ENCODE results near the gene PEX7.

Gene PEX7

DNA sequence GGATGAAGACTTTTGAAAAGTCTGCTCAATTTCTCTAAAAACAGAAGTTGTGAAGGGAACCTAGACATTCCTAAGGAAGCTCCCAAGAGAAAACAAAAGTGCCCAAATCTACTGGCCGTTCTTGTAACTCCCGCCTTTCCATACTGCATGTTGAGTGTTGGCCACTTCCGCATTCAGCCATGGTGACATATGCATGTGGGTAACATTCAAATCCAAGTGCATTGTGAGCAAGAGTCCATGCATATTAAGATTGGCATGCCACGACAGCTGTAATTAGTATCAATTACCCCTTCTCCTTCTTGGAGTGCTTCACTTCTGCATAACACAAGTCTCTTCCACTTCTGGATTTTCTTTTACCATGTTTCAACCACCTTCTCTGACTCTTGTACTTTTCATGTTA lies 108.1 kb downstream of the PEX7 start:
- H2AFZ ChIP-seq (ENCODE audit: low read depth) = no peak overlapping the region
- TF ChIP-seq CTCF (conservative IDR thresholded peaks at IDR 0.05; ENCODE audit: low read depth, low read length) = no peak

GRCh38 chr6:136932599-136932998 lies 110.2 kb downstream of the PEX7 start:
- no peak overlapping the region for H3K4me2 ChIP-seq
- H3K36me3 ChIP-seq (ENCODE audit: insufficient read depth) = no peaks in the 10 kb centered on the region
- no peak overlapping the region for H3K9ac ChIP-seq
- H3K79me2 ChIP-seq (ENCODE audit: insufficient read depth, low read depth) = no peaks in the 10 kb centered on the region
- no peaks in the 10 kb centered on the region for H3K27me3 ChIP-seq (ENCODE audit: insufficient read depth, low read depth)
- H3K27ac ChIP-seq = no peak overlapping the region
- no peak overlapping the region for H2AFZ ChIP-seq (ENCODE audit: low read depth)
- H3K4me3 ChIP-seq (IDR thresholded peaks at IDR 0.05; ENCODE audit: insufficient read depth, low read depth, low read length) = no peak overlapping the region
- no peaks in the 10 kb centered on the region for H4K20me1 ChIP-seq (ENCODE audit: insufficient read depth)
- H3K4me1 ChIP-seq (ENCODE audit: low read depth, poor library complexity, severe bottlenecking) = no peaks in the 10 kb centered on the region
- no peak for TF ChIP-seq CTCF (conservative IDR thresholded peaks at IDR 0.05; ENCODE audit: low read depth, low read length)

More for the DNA sequence above, 108.1 kb downstream of the PEX7 start:
- Histone ChIP-seq H4K20me1 (ENCODE audit: insufficient read depth) (no peaks in the 10 kb centered on the region), H3K4me1 (ENCODE audit: low read depth, poor library complexity, severe bottlenecking) (no peaks in the 10 kb centered on the region), H3K27ac (no peak overlapping the region), H3K4me3 (IDR thresholded peaks at IDR 0.05; ENCODE audit: insufficient read depth, low read depth, low read length) (no peak overlapping the region), H3K9ac (no peak overlapping the region), H3K27me3 (ENCODE audit: insufficient read depth, low read depth) (no peaks in the 10 kb centered on the region), H3K36me3 (ENCODE audit: insufficient read depth) (no peaks in the 10 kb centered on the region), H3K4me2 (no peak overlapping the region), H3K79me2 (ENCODE audit: insufficient read depth, low read depth) (no peaks in the 10 kb centered on the region)

DNA sequence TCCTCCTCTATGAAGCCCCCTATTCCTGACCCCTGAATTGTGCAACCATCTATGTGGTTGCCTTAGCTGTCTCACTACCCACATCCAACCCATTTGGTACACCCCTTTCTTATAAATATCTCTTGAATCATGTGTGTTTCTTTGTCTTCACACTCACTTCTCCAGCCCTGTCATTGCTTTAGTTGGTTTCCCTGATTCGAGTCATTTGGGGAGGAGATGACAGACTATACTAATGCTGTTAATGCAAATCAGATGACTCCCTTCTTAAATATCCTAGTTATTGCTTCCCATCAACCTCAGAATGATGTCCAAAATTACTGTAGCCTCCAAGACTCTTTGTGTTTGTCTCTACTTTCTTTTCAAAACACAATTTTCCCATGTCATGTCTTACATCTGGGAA lies 122.7 kb downstream of the PEX7 start:
- TF ChIP-seq CTCF (conservative IDR thresholded peaks at IDR 0.05; ENCODE audit: low read depth, low read length) = no peak
- H3K9ac ChIP-seq = no peak overlapping the region
- no peaks in the 10 kb centered on the region for H3K79me2 ChIP-seq (ENCODE audit: insufficient read depth, low read depth)
- H3K4me1 ChIP-seq (ENCODE audit: low read depth, poor library complexity, severe bottlenecking) = no peaks in the 10 kb centered on the region
- H3K27me3 ChIP-seq (ENCODE audit: insufficient read depth, low read depth) = no peaks in the 10 kb centered on the region
- no peaks in the 10 kb centered on the region for H4K20me1 ChIP-seq (ENCODE audit: insufficient read depth)
- H3K4me2 ChIP-seq = no peak overlapping the region
- no peak overlapping the region for H3K4me3 ChIP-seq (IDR thresholded peaks at IDR 0.05; ENCODE audit: insufficient read depth, low read depth, low read length)
- no peaks in the 10 kb centered on the region for H3K36me3 ChIP-seq (ENCODE audit: insufficient read depth)
- no peak overlapping the region for H3K27ac ChIP-seq
- H2AFZ ChIP-seq (ENCODE audit: low read depth) = no peak overlapping the region

DNA sequence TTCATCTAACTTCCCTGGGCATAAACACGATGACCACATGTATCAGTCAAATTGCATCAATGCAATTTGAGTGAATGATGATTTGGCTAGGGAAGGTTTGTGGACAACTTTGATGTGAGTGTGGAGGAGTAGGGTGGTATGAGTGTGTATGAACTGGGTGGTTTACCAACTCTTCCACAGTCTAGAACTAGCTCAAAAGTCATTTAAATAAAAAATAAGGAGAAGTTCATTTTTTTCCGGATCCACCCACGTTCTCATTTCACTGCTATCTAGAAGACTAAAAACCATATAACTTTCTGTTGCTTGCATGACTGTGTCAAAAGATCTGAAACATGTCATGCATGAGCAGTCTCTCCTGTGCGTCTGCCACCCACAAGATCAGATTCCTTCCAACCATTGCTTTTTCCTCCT lies 123.3 kb downstream of the PEX7 start:
- H3K4me2 ChIP-seq = no peak overlapping the region
- no peak for TF ChIP-seq CTCF (conservative IDR thresholded peaks at IDR 0.05; ENCODE audit: low read depth, low read length)
- no peaks in the 10 kb centered on the region for H4K20me1 ChIP-seq (ENCODE audit: insufficient read depth)

More for the DNA sequence above, 123.3 kb downstream of the PEX7 start:
- no peak overlapping the region for H2AFZ ChIP-seq (ENCODE audit: low read depth)
- H3K4me1 ChIP-seq (ENCODE audit: low read depth, poor library complexity, severe bottlenecking) = no peaks in the 10 kb centered on the region
- H3K36me3 ChIP-seq (ENCODE audit: insufficient read depth) = no peaks in the 10 kb centered on the region
- no peak overlapping the region for H3K4me3 ChIP-seq (IDR thresholded peaks at IDR 0.05; ENCODE audit: insufficient read depth, low read depth, low read length)
- H3K27me3 ChIP-seq (ENCODE audit: insufficient read depth, low read depth) = no peaks in the 10 kb centered on the region
- no peak overlapping the region for H3K27ac ChIP-seq
- H3K79me2 ChIP-seq (ENCODE audit: insufficient read depth, low read depth) = no peaks in the 10 kb centered on the region
- no peak overlapping the region for H3K9ac ChIP-seq
